Measurements from ENCODE around the gene CACHD1. TPM values are rescaled to one million over a fixed set of nuclear protein-coding genes. Genes with fewer than 3 reads are reported as not detected.

The CACHD1 gene
- total and polyA plus RNA-seq, 2 experiments from 2014 or later = 41.3 to 54.4 TPM

GRCh38 chr1:64539781-64540218, 69.9 kb downstream of the CACHD1 start:
- no peak for TF ChIP-seq CTCF (IDR thresholded peaks at IDR 0.05; ENCODE audit: low read depth, low read length)
- Histone ChIP-seq H3K4me1 (ENCODE audit: low read depth) (peaks cover 55% of the 10 kb centered on the region), H3K27ac (peak overlapping the region; percentile 55)

GRCh38 chr1:64540265-64540791, 70.4 kb downstream of the CACHD1 start:
- Histone ChIP-seq H3K27ac (peak overlapping the region; percentile 55), H3K4me3 (no peak overlapping the region)

More at GRCh38 chr1:64539781-64540218, 69.9 kb downstream of the CACHD1 start:
- no peaks in the 10 kb centered on the region for H3K36me3 ChIP-seq
- no peak overlapping the region for H3K4me3 ChIP-seq
- no peaks in the 10 kb centered on the region for H3K9me3 ChIP-seq (ENCODE audit: low read depth)
- H3K27me3 ChIP-seq = no peaks in the 10 kb centered on the region
- DNase-seq (ENCODE audit: low read depth in 1 of 2, low spot score in 1 of 2) = peak; percentile 74 to 87

GRCh38 chr1:64542118-64542517, 72.2 kb downstream of the CACHD1 start:
- H3K27ac ChIP-seq = no peak overlapping the region
- no peak for DNase-seq (ENCODE audit: low read depth in 1 of 2, low spot score in 1 of 2)
- no peaks in the 10 kb centered on the region for H3K27me3 ChIP-seq
- peaks cover 59% of the 10 kb centered on the region for H3K4me1 ChIP-seq (ENCODE audit: low read depth)
- H3K9me3 ChIP-seq (ENCODE audit: low read depth) = no peaks in the 10 kb centered on the region
- no peak overlapping the region for H3K4me3 ChIP-seq
- TF ChIP-seq CTCF (IDR thresholded peaks at IDR 0.05; ENCODE audit: low read depth, low read length) = no peak
- H3K36me3 ChIP-seq = no peaks in the 10 kb centered on the region

More at GRCh38 chr1:64540265-64540791, 70.4 kb downstream of the CACHD1 start:
- Histone ChIP-seq H3K27me3 (no peaks in the 10 kb centered on the region), H3K36me3 (no peaks in the 10 kb centered on the region), H3K4me1 (ENCODE audit: low read depth) (peaks cover 59% of the 10 kb centered on the region), H3K9me3 (ENCODE audit: low read depth) (no peaks in the 10 kb centered on the region)
- TF ChIP-seq CTCF (IDR thresholded peaks at IDR 0.05; ENCODE audit: low read depth, low read length) = no peak
- peak in 1 of 2 donors; percentile 51 for DNase-seq (ENCODE audit: low read depth in 1 of 2, low spot score in 1 of 2)

GRCh38 chr1:64543831-64544230, 73.9 kb downstream of the CACHD1 start:
- peaks cover 49% of the 10 kb centered on the region for H3K4me1 ChIP-seq (ENCODE audit: low read depth)

GRCh38 chr1:64545118-64545843, 75.4 kb downstream of the CACHD1 start:
- no peak for TF ChIP-seq CTCF (IDR thresholded peaks at IDR 0.05; ENCODE audit: low read depth, low read length)
- H3K4me3 ChIP-seq = no peak overlapping the region
- H3K9me3 ChIP-seq (ENCODE audit: low read depth) = no peaks in the 10 kb centered on the region
- H3K27ac ChIP-seq = no peak overlapping the region
- no peaks in the 10 kb centered on the region for H3K36me3 ChIP-seq
- peaks cover 43% of the 10 kb centered on the region for H3K4me1 ChIP-seq (ENCODE audit: low read depth)
- no peaks in the 10 kb centered on the region for H3K27me3 ChIP-seq
- DNase-seq (ENCODE audit: low read depth in 1 of 2, low spot score in 1 of 2) = no peak

More at GRCh38 chr1:64543831-64544230, 73.9 kb downstream of the CACHD1 start:
- no peaks in the 10 kb centered on the region for H3K27me3 ChIP-seq
- H3K4me3 ChIP-seq = no peak overlapping the region
- H3K27ac ChIP-seq = no peak overlapping the region
- no peaks in the 10 kb centered on the region for H3K9me3 ChIP-seq (ENCODE audit: low read depth)
- no peaks in the 10 kb centered on the region for H3K36me3 ChIP-seq
- DNase-seq (ENCODE audit: low read depth in 1 of 2, low spot score in 1 of 2) = no peak
- no peak for TF ChIP-seq CTCF (IDR thresholded peaks at IDR 0.05; ENCODE audit: low read depth, low read length)

Measured in cardiac muscle cell (in vitro differentiated cells and primary cell).